Lower leg skin (tissue), 4 donors: ENCODE data around the gene OR56A1. TPM values are rescaled to one million over a fixed set of nuclear protein-coding genes. Genes with fewer than 3 reads are reported as not detected.

ENCODE experiments used
- DNase-seq, 2 donors: peaks; one replicate each; pipeline ENCODE4 v3.0.0-alpha.2; 2019; ENCODE audit warnings: low spot score in 2 of 2
- H3K4me3 ChIP-seq: fragments of 200-600 bp; sonication (generic); 2 replicates; pipeline ENCODE4 v1.5.1; 2017; ENCODE audit warnings: mild to moderate bottlenecking, low read depth; ENCODE audit not compliant: poor library complexity, severe bottlenecking
- POLR2A ChIP-seq, 2 donors: fragments of 450-650 bp; IDR thresholded peaks; one replicate each; pipeline ENCODE4 v1.6.1; 2016 to 2017; ENCODE audit warnings: antibody characterized with exemption in 2 of 2, mild to moderate bottlenecking in 1 of 2, moderate library complexity in 1 of 2
- WGBS, 2 donors: methylation state at CpG; one replicate each; pipeline ENCODE4 v1.1.5; 2018; 5-methylcytosine and 5-hydroxymethylcytosine counted together
- intact Hi-C: fragments of 100-400 bp; cut with DNase I; formaldehyde crosslinking; loops from one replicate; pipeline ENCODE4 v1.15.0; 2023; ENCODE audit warnings: low total_unique reads
- total RNA-seq, 4 donors: library from RNA; depleted of rRNA; stranded (reverse); fragments of >200 nt; gene quantifications; one replicate each; pipeline ENCODE4 v1.1.0, GENCODE V29; 2016
- TF ChIP-seq, protein P1 (sequence below), 3 donors: fragments of 450-650 bp; IDR thresholded peaks; one replicate each; pipeline ENCODE4 v1.5.1; 2016; ENCODE audit warnings: antibody characterized with exemption in 3 of 3, mild to moderate bottlenecking in 3 of 3, moderate library complexity in 2 of 3

Gene OR56A1
- total RNA-seq, 4 donors from 2014 or later = 0.10 to 0.19 (median 0.12) TPM; not detected in 1

DNA sequence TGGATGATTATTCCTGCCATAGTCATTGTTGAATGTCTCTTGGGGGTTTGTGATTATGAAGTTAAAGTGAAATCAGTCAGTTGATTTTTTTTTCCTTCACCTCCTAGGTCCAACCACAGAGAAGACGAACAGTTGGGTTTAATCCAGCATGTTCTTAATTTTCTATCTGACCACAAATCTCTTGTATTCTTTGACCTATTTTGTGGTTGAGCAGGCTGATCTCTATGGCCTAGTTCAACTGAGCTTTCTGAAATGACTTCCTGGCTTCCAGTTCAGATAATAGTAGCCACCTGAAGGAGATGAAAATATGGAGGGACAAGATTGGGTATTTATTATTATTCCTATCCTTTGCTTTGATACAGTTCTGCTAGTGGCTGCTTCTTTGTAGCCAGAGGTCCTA is 57.0 kb downstream of the OR56A1 start:
- intact Hi-C loops = no loop called here
- no peak for DNase-seq
- TF ChIP-seq, protein P1, sequence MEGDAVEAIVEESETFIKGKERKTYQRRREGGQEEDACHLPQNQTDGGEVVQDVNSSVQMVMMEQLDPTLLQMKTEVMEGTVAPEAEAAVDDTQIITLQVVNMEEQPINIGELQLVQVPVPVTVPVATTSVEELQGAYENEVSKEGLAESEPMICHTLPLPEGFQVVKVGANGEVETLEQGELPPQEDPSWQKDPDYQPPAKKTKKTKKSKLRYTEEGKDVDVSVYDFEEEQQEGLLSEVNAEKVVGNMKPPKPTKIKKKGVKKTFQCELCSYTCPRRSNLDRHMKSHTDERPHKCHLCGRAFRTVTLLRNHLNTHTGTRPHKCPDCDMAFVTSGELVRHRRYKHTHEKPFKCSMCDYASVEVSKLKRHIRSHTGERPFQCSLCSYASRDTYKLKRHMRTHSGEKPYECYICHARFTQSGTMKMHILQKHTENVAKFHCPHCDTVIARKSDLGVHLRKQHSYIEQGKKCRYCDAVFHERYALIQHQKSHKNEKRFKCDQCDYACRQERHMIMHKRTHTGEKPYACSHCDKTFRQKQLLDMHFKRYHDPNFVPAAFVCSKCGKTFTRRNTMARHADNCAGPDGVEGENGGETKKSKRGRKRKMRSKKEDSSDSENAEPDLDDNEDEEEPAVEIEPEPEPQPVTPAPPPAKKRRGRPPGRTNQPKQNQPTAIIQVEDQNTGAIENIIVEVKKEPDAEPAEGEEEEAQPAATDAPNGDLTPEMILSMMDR (IDR thresholded peaks at IDR 0.05) = no peak
- TF ChIP-seq POLR2A (IDR thresholded peaks at IDR 0.05) = no peak
- 46 to 49% methylated on average over 1 of the region's 1 CpG for WGBS, 2 donors
- H3K4me3 ChIP-seq = no peak overlapping the region

Other genes with a start within 250 kb of the OR56A1 start
- gene OR52N5, start 247.4 kb downstream of the OR56A1 start, total RNA-seq = not detected
- not detected for gene OR52N1, start 239.5 kb downstream of the OR56A1 start, total RNA-seq
- gene OR52N2, start 221.8 kb downstream of the OR56A1 start, total RNA-seq = not detected
- gene OR52E6, start 188.9 kb downstream of the OR56A1 start, total RNA-seq = not detected
- not detected for gene OR52E8, start 173.1 kb downstream of the OR56A1 start, total RNA-seq
- not detected for gene OR52E4, start 150.1 kb downstream of the OR56A1 start, total RNA-seq
- gene OR52E5, start 137.6 kb downstream of the OR56A1 start, total RNA-seq = not detected
- gene OR56A3, start 88.5 kb downstream of the OR56A1 start, total RNA-seq = not detected
- gene OR56A5, start 62.3 kb downstream of the OR56A1 start, total RNA-seq = under 1 TPM in 1 of 4 donors, not detected in 3; 0.84 TPM
- under 1 TPM in 1 of 4 donors, not detected in 3; 0.57 TPM for gene OR52L1, start 43.8 kb downstream of the OR56A1 start, total RNA-seq
- under 1 TPM in 2 of 4 donors, not detected in 2; 0.08 to 0.11 TPM for gene OR56A4, start 23.8 kb downstream of the OR56A1 start, total RNA-seq
- gene OR56B4, start 76.9 kb upstream of the OR56A1 start, total RNA-seq = not detected
- not detected for gene OR52B2, start 139.6 kb upstream of the OR56A1 start, total RNA-seq
- not detected for gene OR52W1, start 168.5 kb upstream of the OR56A1 start, total RNA-seq
- not detected for gene C11orf42, start 174.8 kb upstream of the OR56A1 start, total RNA-seq
- gene FHIP1B, start 203.9 kb upstream of the OR56A1 start, total RNA-seq = 10 to 100 TPM; 47.0 to 97.9 (median 60.2) TPM
- not detected for gene CNGA4, start 208.3 kb upstream of the OR56A1 start, total RNA-seq
- under 1 TPM in 3 of 4 donors, not detected in 1; 0.13 to 0.71 (median 0.46) TPM for gene CCKBR, start 229.1 kb upstream of the OR56A1 start, total RNA-seq